CD14-positive monocyte (primary cell): ENCODE measurements around the gene YKT6. TPM values are rescaled to one million over a fixed set of nuclear protein-coding genes. Genes with fewer than 3 reads are reported as not detected.
A peak's percentile ranks its signal among the peaks of the same experiment; 100 is the strongest.
"Not testable (repeated sequence)": the region's sequence is repeated elsewhere in the genome, so short reads cannot be mapped to it uniquely, and the experiment has no call there.

ENCODE experiments used
- DNase-seq, 3 donors: peaks; one replicate each; pipeline ENCODE4 v3.0.0-alpha.2; 2011 to 2022
- H2AFZ ChIP-seq: 2 replicates; pipeline ENCODE4 v1.6.0; 2012; ENCODE audit warnings: mild to moderate bottlenecking, low read depth, low read length, inconsistent platforms; ENCODE audit not compliant: insufficient read depth, poor library complexity, severe bottlenecking
- H3K27ac ChIP-seq, 2 donors: 1 replicate in 1 of 2; 2 replicates in 1 of 2; pipeline ENCODE4 v1.5.1; 2012 to 2013; ENCODE audit warnings: low read length in 2 of 2, control low read depth in 1 of 2, inconsistent platforms in 1 of 2, low read depth in 1 of 2, mild to moderate bottlenecking in 1 of 2
- H3K27me3 ChIP-seq, 2 donors: one replicate each; pipeline versions ENCODE4 v1.6.0 to v1.6.1; 2011 to 2013; ENCODE audit warnings: low read length in 2 of 2; ENCODE audit not compliant: control insufficient read depth in 2 of 2, insufficient read depth in 2 of 2
- H3K36me3 ChIP-seq, 2 donors: replicated peaks in 1 of 2; 1 replicate in 1 of 2; 2 replicates in 1 of 2; pipeline versions ENCODE4 v1.5.1 to v1.6.1; 2012 to 2013; ENCODE audit warnings: low read length in 2 of 2, control low read depth in 1 of 2, inconsistent platforms in 1 of 2, mild to moderate bottlenecking in 1 of 2; ENCODE audit not compliant: insufficient read depth in 2 of 2, control insufficient read depth in 1 of 2
- H3K4me1 ChIP-seq, 2 donors: 1 replicate in 1 of 2; 2 replicates in 1 of 2; pipeline versions ENCODE4 v1.5.1 to v1.6.1; 2012 to 2013; ENCODE audit warnings: low read length in 2 of 2, control low read depth in 1 of 2, inconsistent platforms in 1 of 2, mild to moderate bottlenecking in 1 of 2, moderate library complexity in 1 of 2; ENCODE audit not compliant: insufficient read depth in 2 of 2, control insufficient read depth in 1 of 2
- H3K4me2 ChIP-seq: replicated peaks from 2 replicates; pipeline ENCODE3; 2012; ENCODE audit warnings: low read length, moderate library complexity, mild to moderate bottlenecking; ENCODE audit not compliant: poor library complexity, severe bottlenecking; ENCODE audit errors: extremely low read depth
- H3K4me3 ChIP-seq, 3 experiments: fragments of 200-600 bp in 1 of 3; sonication (generic) in 1 of 3; replicated peaks in 1 of 3; 1 replicate in 2 of 3; 2 replicates in 1 of 3; pipeline ENCODE4 v1.5.1; 2011 to 2013; ENCODE audit warnings: low read length in 3 of 3, mild to moderate bottlenecking in 3 of 3, control low read depth in 2 of 3, low read depth in 2 of 3, inconsistent platforms in 1 of 3, moderate library complexity in 1 of 3
- H3K79me2 ChIP-seq: 2 replicates; pipeline ENCODE4 v1.6.0; 2012; ENCODE audit warnings: mild to moderate bottlenecking, control low read depth, inconsistent platforms, low read length, moderate library complexity; ENCODE audit not compliant: insufficient read depth
- H3K9ac ChIP-seq: 2 replicates; pipeline ENCODE4 v1.6.0; 2017; ENCODE audit warnings: low read length, mild to moderate bottlenecking; ENCODE audit not compliant: insufficient read depth, poor library complexity, severe bottlenecking
- H3K9me3 ChIP-seq, 2 donors: replicated peaks in 1 of 2; 1 replicate in 1 of 2; 2 replicates in 1 of 2; pipeline versions ENCODE4 v1.5.1 to v1.6.1; 2012 to 2013; ENCODE audit warnings: low read length in 2 of 2, control low read depth in 1 of 2; ENCODE audit not compliant: control insufficient read depth in 1 of 2, insufficient read depth in 1 of 2
- H4K20me1 ChIP-seq: 2 replicates; pipeline ENCODE4 v1.6.0; 2012; ENCODE audit warnings: mild to moderate bottlenecking, low read length, control low read depth, moderate library complexity; ENCODE audit not compliant: insufficient read depth
- H3K27ac Mint-ChIP-seq, 7 donors: one replicate each; pipeline ENCODE4 v1.8.0; 2020; ENCODE audit warnings: mild to moderate bottlenecking in 7 of 7, mixed read lengths in 7 of 7, moderate library complexity in 6 of 7, inconsistent platforms in 2 of 7
- H3K27me3 Mint-ChIP-seq, 3 donors: one replicate each; pipeline ENCODE4 v1.8.0; 2021 to 2022; ENCODE audit warnings: low read depth in 3 of 3, mild to moderate bottlenecking in 3 of 3, mixed read lengths in 3 of 3, moderate library complexity in 3 of 3, inconsistent platforms in 1 of 3
- H3K36me3 Mint-ChIP-seq, 2 donors: one replicate each; pipeline ENCODE4 v1.8.0; 2020; ENCODE audit warnings: mixed read lengths in 2 of 2, inconsistent platforms in 1 of 2, mild to moderate bottlenecking in 1 of 2
- H3K4me1 Mint-ChIP-seq: one replicate; pipeline ENCODE4 v1.8.0; 2020; ENCODE audit warnings: mild to moderate bottlenecking, mixed read lengths
- H3K4me3 Mint-ChIP-seq, 2 donors: one replicate each; pipeline ENCODE4 v1.8.0; 2020; ENCODE audit warnings: mild to moderate bottlenecking in 2 of 2, mixed read lengths in 2 of 2, moderate library complexity in 1 of 2
- H3K9me3 Mint-ChIP-seq, 7 donors: one replicate each; pipeline ENCODE4 v1.8.0; 2020 to 2022; ENCODE audit warnings: mixed read lengths in 7 of 7, mild to moderate bottlenecking in 6 of 7, moderate library complexity in 6 of 7, inconsistent platforms in 2 of 7
- WGBS: methylation state at CpG from one replicate; pipeline ENCODE4 v1.1.5; 2013; ENCODE audit warnings: missing lambda C conversion rate; ENCODE audit not compliant: insufficient coverage; 5-methylcytosine and 5-hydroxymethylcytosine counted together
- intact Hi-C, 2 donors: fragments of 100-400 bp; cut with micrococcal nuclease; formaldehyde crosslinking; loops; one replicate each; pipeline versions ENCODE4 v1.15.0 to v1.15.1; 2023
- polyA plus RNA-seq, 3 donors: library from polyadenylated mRNA; depleted of rRNA in 1 of 3; unstranded in 2 of 3; stranded (reverse) in 1 of 3; fragments of 300-500 nt in 2 of 3; fragments of >200 nt in 1 of 3; fragmentation: Illumina TruSeq in 2 of 3; gene quantifications; 1 replicate in 2 of 3; 2 replicates in 1 of 3; pipeline ENCODE4 v1.2.3, GENCODE V29; 2012 to 2021
- TF ChIP-seq, protein P1 (sequence below): fragments of 200-600 bp; IDR thresholded peaks from one replicate; pipeline ENCODE4 v1.8.0; 2022; ENCODE audit warnings: antibody characterized with exemption, mild to moderate bottlenecking

Gene YKT6
- polyA plus RNA-seq, 3 donors, result 26.4 to 45.7 (median 35.2) TPM

DNA sequence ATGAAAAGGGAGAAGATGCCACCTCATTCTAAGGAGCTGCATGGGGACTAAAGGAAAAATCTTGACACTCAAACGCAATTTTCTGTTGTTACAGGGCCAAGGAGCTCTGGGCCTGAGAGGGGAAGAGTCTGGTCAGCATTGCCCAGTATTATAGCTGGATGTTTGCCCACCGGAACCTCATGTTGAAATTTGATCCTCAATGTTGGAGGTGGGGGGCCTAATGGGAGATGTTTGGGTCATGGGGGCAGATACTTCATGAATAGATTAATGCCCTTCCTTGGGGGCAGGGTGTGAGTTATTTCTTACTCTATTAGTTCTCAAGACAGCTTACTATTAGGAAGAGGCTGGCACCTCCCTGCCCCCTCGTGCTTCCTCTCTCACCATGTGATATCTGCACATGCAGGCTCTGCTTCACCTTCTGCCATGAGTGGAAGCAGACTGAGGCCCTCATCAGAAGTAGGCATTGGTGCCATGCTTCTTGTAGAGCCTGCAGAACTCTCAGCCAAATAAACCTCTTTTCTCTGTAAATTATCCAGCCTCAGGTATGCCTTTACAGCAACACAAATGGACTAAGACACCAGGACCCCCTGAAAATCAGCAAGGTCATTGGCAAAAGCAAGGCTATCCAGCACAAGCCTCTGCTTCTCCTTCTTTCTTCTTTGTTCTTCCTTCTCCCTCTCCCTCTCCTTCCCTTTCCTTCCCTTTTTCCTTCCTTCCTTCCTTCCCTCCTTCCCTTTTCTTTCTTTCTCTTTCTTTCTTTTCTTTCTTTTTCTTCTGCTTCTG, 26.7 kb upstream of the YKT6 start:
- Mint-ChIP-seq H3K27me3 (peaks cover 3 to 4% (median 3%) of the 10 kb centered on the region in 3 donors), H3K9me3 (peaks cover 5 to 13% (median 8%) of the 10 kb centered on the region in 7 donors), H3K4me1 (no peaks in the 10 kb centered on the region), H3K36me3 (no peaks in the 10 kb centered on the region), H3K27ac (peak overlapping the region in 3 of 7 donors; percentile 13 to 72 (median 52)), H3K4me3 (no peak overlapping the region)
- Histone ChIP-seq H3K4me2 (no peak overlapping the region), H3K4me1 (no peaks in the 10 kb centered on the region), H3K4me3 (no peak overlapping the region), H3K9ac (no peak overlapping the region), H3K27me3 (no peaks in the 10 kb centered on the region), H3K27ac (no peak overlapping the region), H3K79me2 (no peaks in the 10 kb centered on the region), H4K20me1 (no peaks in the 10 kb centered on the region), H3K36me3 (no peaks in the 10 kb centered on the region), H2AFZ (no peak overlapping the region), H3K9me3 (peaks cover 0 to 12% of the 10 kb centered on the region in 2 donors)
- intact Hi-C loops, result no loop called here
- TF ChIP-seq, protein P1, sequence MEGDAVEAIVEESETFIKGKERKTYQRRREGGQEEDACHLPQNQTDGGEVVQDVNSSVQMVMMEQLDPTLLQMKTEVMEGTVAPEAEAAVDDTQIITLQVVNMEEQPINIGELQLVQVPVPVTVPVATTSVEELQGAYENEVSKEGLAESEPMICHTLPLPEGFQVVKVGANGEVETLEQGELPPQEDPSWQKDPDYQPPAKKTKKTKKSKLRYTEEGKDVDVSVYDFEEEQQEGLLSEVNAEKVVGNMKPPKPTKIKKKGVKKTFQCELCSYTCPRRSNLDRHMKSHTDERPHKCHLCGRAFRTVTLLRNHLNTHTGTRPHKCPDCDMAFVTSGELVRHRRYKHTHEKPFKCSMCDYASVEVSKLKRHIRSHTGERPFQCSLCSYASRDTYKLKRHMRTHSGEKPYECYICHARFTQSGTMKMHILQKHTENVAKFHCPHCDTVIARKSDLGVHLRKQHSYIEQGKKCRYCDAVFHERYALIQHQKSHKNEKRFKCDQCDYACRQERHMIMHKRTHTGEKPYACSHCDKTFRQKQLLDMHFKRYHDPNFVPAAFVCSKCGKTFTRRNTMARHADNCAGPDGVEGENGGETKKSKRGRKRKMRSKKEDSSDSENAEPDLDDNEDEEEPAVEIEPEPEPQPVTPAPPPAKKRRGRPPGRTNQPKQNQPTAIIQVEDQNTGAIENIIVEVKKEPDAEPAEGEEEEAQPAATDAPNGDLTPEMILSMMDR, result no peak
- 87% methylated on average over 3 of the region's 3 CpGs for WGBS
- DNase-seq, result no peak

DNA sequence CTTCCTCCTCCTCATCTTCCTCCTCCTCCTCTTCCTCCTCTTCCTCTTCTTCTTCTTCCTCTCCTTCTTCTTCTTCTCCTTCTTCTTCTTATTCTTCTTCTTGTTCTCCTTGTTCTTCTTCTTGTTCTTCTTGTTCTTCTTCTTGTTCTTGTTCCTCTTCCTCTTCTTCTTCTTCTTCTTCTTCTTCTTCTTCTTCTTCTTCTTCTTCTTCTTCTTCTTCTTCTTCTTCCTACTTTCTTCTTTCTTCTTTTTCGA, 26.2 kb upstream of the YKT6 start:
- H3K27me3 Mint-ChIP-seq, H2AFZ ChIP-seq, H3K79me2 ChIP-seq, H3K4me1 Mint-ChIP-seq, H3K36me3 Mint-ChIP-seq, H3K27ac ChIP-seq, intact Hi-C loops, H4K20me1 ChIP-seq, H3K9ac ChIP-seq, H3K36me3 ChIP-seq, H3K27me3 ChIP-seq, H3K4me2 ChIP-seq, H3K4me3 ChIP-seq, H3K4me1 ChIP-seq, DNase-seq: not testable (repeated sequence)
- Mint-ChIP-seq H3K27ac (peak overlapping the region in 4 of 7 donors; percentile 13 to 73 (median 62)), H3K4me3 (peak overlapping the region; percentile 14 to 37), H3K9me3 (peaks cover 5 to 11% (median 8%) of the 10 kb centered on the region in 7 donors)
- 80% methylated on average over 1 of the region's 1 CpG for WGBS
- peaks cover 0 to 12% of the 10 kb centered on the region in 2 donors for H3K9me3 ChIP-seq
